Neutrophil (primary cell): Measurements from ENCODE around the gene PRKCE.
A peak's percentile ranks its signal among the peaks of the same experiment; 100 is the strongest.

Experiments
- H3K27ac ChIP-seq: fragments of 200-600 bp; sonication (generic); 2 replicates; pipeline ENCODE4 v1.5.1; 2016; ENCODE audit warnings: mild to moderate bottlenecking, moderate library complexity
- H3K27me3 ChIP-seq: fragments of 200-600 bp; sonication (generic); 2 replicates; pipeline ENCODE4 v1.6.0; 2016; ENCODE audit warnings: mild to moderate bottlenecking
- H3K36me3 ChIP-seq: fragments of 200-600 bp; sonication (generic); 2 replicates; pipeline ENCODE4 v1.5.1; 2017
- H3K4me1 ChIP-seq, 2 experiments: fragments of 200-600 bp in 1 of 2; sonication (generic) in 1 of 2; 1 replicate in 1 of 2; 2 replicates in 1 of 2; pipeline versions ENCODE4 v1.5.1 to v1.6.1; 2013 to 2016; ENCODE audit warnings: low read depth in 1 of 2, low read length in 1 of 2, mild to moderate bottlenecking in 1 of 2, moderate library complexity in 1 of 2; ENCODE audit not compliant: control insufficient read depth in 1 of 2, insufficient read depth in 1 of 2
- H3K4me3 ChIP-seq, 2 experiments: fragments of 200-600 bp in 1 of 2; sonication (generic) in 1 of 2; 1 replicate in 1 of 2; 2 replicates in 1 of 2; pipeline ENCODE4 v1.5.1; 2013 to 2016; ENCODE audit warnings: low read depth in 1 of 2, low read length in 1 of 2, mild to moderate bottlenecking in 1 of 2, moderate library complexity in 1 of 2
- H3K9me3 ChIP-seq: fragments of 200-600 bp; sonication (generic); 2 replicates; pipeline ENCODE4 v1.5.1; 2016
- CTCF ChIP-seq: fragments of 200-600 bp; sonication (generic); IDR thresholded peaks from 2 replicates; pipeline ENCODE4 v1.5.1; 2016; ENCODE audit warnings: antibody characterized with exemption

Gene PRKCE

DNA sequence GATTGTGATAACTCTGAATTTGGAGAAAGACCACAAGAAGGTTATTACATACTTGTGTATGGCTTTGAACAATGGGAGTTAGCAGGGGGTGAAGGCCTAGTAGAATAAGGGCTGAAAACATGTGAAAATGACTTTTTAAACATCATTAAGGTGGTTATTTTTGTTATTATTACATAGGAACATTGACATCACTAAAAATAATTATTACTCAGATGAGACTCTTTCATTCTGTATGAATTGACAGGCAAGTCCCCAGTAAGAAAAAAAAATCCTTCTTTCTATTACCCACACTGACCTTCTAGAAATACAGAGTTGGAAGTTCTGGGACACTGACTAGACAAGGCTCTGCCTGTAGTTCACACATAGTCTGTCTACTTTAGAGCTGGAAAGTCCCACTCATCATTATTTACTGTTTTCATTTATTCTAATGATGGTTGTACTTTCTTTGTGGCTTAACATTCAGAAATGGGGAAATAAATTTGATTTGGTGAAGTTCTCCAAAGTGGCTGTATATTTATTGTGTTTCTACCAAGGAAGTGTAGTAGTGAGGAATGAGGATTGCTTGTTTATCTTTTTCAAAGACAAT, 426.1 kb downstream of the PRKCE start:
- Histone ChIP-seq H3K4me1 (peaks cover 15% of the 10 kb centered on the region in 2 experiments), H3K9me3 (no peaks in the 10 kb centered on the region), H3K27me3 (no peaks in the 10 kb centered on the region), H3K27ac (no peak overlapping the region), H3K36me3 (no peaks in the 10 kb centered on the region), H3K4me3 (no peak overlapping the region)
- no peak for TF ChIP-seq CTCF

DNA sequence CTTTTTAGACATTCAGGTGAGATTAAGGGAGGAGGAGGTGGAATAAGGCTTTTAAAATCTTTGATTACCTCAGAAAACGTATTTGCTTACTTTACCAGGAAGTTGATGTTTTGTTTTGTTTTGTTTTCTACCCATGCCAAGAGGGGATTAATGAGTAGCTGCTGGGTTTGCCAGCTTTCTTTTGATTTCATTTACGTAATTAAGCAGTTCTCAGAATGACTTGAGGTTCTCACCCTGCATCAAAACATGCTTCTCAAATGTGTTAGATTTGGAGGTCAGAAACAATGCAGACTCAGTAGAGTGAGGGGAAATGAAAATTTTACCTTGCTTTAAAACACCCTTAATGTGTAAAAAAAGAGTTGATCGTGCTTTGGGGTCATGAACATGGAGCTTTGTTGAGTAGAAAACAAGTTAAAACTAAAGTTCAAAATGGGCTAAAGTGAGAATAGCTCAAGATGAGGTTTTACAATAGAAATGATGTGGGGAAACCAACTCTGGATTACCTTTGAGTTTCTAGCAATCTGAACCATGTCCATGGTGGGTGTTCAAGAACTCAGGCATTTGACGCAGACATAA, 428.6 kb downstream of the PRKCE start:
- H3K4me3 ChIP-seq: no peak overlapping the region
- no peak overlapping the region for H3K27ac ChIP-seq
- no peaks in the 10 kb centered on the region for H3K9me3 ChIP-seq
- H3K36me3 ChIP-seq: no peaks in the 10 kb centered on the region
- no peaks in the 10 kb centered on the region for H3K27me3 ChIP-seq
- H3K4me1 ChIP-seq: peaks cover 28 to 29% of the 10 kb centered on the region in 2 experiments
- no peak for TF ChIP-seq CTCF

DNA sequence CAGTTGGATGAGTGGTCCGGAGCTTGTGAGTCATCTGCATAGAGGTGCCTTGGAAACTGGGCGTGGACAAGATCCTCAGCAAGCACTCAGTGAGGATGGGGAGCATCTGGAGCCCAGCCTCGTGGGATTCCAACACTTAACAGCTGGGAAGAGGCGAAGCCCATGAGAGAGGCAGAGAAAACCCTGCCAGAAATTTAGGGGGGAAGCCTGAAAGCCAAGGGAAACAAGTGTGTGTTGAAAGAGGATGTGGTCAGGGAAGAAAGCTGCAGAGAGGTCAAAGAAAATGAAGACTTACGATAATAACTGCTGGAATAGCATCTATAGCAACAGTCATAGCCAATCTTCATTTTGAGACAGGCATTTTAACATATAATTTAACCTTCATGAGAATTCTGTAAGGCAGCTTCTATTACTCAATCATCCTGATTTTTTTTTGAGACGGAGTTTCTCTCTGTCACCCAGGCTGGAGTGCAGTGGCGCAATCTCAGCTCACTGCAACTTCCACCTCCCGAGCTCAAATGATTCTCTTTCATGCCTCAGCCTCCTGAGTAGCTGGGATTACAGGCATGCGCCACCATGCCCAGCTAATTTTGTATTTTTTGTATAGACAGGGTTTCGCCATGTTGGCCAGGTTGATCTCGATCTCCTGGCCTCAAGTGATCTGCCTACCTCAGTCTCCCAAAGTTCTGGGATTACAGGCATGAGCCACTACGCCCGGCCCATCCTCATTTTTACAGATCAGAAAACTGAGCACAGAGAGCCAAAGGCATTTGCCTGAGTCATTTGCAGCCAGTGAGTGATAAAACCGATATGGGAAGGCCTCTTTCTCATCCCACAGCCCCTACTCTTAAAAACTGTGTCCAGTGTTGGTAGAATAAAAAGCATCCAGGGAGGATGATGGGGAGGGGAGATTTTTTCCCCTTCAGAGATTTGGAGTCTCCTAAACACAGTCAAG, 431.3 kb downstream of the PRKCE start:
- Histone ChIP-seq H3K27me3 (no peaks in the 10 kb centered on the region), H3K4me1 (peaks cover 28 to 35% of the 10 kb centered on the region in 2 experiments), H3K9me3 (no peaks in the 10 kb centered on the region), H3K4me3 (peak overlapping the region; percentile 48 to 57), H3K36me3 (no peaks in the 10 kb centered on the region), H3K27ac (peak overlapping the region; percentile 75)
- no peak for TF ChIP-seq CTCF

DNA sequence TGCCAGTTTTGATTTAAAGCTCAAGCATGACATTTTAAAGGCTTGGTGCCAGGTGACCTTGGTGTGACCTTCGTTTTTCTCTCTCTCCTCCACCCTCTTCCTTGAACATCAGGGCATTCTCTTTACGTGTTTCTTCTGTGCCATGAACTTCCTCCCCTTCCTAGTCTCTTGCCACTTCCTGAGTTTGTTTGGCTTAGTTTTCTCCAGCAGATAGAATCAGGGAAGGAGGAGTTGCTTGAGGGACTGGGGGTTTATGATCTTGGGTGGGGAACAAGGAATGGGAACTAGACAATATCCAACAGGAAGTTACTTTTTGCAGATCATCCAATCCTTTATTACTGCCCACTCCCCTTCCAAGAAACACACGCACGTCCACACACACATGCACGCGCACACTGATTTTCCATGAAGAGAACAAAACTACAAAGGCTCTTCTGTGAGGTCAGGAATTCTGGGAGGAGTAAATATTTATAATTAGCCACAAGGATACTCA, 435.1 kb downstream of the PRKCE start:
- Histone ChIP-seq H3K4me1 (peaks cover 23 to 29% of the 10 kb centered on the region in 2 experiments), H3K27me3 (no peaks in the 10 kb centered on the region), H3K4me3 (no peak overlapping the region), H3K27ac (no peak overlapping the region), H3K9me3 (no peaks in the 10 kb centered on the region), H3K36me3 (no peaks in the 10 kb centered on the region)
- no peak for TF ChIP-seq CTCF

GRCh38 chr2:46087492-46087891, 436.0 kb downstream of the PRKCE start:
- no peaks in the 10 kb centered on the region for H3K27me3 ChIP-seq
- no peak overlapping the region for H3K4me3 ChIP-seq
- H3K4me1 ChIP-seq: peaks cover 14 to 20% of the 10 kb centered on the region in 2 experiments
- no peak overlapping the region for H3K27ac ChIP-seq
- no peaks in the 10 kb centered on the region for H3K36me3 ChIP-seq
- no peak for TF ChIP-seq CTCF
- H3K9me3 ChIP-seq: no peaks in the 10 kb centered on the region
